ENCODE data around the gene AFF1.

Gene AFF1

DNA sequence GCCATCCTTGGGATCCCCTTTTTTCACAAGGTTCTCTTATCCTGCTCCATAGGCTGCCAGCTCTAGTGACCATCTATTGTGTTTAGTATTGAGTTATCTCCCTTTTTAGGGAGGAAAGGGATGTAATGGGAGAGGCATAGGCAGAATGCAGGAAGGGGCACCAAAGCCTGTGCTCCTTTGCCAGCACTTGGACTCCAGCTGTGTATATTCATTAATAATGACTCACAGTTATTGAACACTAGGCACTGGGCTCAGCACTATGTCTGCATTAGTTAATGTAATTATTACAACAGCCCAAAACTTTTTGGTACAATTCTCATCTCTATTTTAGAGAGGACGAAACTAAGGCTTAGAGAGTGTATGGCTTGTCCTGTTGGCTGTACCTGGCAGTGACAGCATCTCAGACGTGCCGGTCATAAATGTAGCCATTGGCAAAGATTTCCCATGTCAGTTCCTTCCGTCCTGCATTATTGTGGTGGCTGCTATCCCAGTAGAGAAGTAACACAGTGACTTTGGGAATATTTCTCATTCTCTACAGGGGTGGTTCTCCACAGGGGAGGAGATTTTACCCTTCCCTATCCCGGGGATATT, 90.3 kb downstream of the AFF1 start:
- TF ChIP-seq TEAD4 (IDR thresholded peaks at IDR 0.05), result no peak
- no peak for TF ChIP-seq CREB1 (IDR thresholded peaks at IDR 0.05; ENCODE audit: low read depth)
- TF ChIP-seq TAF1 (IDR thresholded peaks at IDR 0.05; ENCODE audit: low read depth), result no peak
- TF ChIP-seq, protein P1, sequence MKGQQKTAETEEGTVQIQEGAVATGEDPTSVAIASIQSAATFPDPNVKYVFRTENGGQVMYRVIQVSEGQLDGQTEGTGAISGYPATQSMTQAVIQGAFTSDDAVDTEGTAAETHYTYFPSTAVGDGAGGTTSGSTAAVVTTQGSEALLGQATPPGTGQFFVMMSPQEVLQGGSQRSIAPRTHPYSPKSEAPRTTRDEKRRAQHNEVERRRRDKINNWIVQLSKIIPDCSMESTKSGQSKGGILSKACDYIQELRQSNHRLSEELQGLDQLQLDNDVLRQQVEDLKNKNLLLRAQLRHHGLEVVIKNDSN (IDR thresholded peaks at IDR 0.05), result no peak
- TF ChIP-seq EGR1 (IDR thresholded peaks at IDR 0.05), result no peak
- TF ChIP-seq EP300 (IDR thresholded peaks at IDR 0.05; ENCODE audit: borderline replicate concordance), result no peak
- TF ChIP-seq ZBTB7A (IDR thresholded peaks at IDR 0.05; ENCODE audit: low read depth), result no peak
- no peak for TF ChIP-seq FOXM1 (IDR thresholded peaks at IDR 0.05; ENCODE audit: borderline replicate concordance, low read depth)
- TF ChIP-seq, protein P2, sequence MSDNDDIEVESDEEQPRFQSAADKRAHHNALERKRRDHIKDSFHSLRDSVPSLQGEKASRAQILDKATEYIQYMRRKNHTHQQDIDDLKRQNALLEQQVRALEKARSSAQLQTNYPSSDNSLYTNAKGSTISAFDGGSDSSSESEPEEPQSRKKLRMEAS (IDR thresholded peaks at IDR 0.05), result no peak
- no peak for TF ChIP-seq CEBPB (IDR thresholded peaks at IDR 0.05)
- TF ChIP-seq NFIC (IDR thresholded peaks at IDR 0.05), result no peak
- no peak for TF ChIP-seq TCF12 (IDR thresholded peaks at IDR 0.05; ENCODE audit: low read depth)

DNA sequence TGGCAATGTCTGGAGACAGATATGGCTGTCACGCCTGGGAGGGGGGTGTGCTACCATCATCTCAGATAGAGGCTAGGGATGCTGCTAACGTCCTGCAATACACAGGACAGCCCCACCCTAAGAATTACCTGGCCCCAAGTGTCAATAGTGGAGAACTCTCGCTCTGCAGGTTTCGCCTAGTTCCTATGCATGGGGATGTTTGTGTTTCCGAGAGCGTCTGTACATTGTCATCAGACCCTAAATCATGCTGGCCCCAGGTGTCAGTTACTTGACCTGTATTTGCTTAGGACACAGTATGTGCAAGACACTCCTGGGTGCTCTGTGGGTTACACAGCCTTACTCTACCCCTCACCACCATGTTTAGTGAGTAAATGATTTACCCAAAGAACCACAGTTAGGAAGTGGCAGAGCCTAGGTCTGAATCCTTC, 90.8 kb downstream of the AFF1 start:
- TF ChIP-seq ZBTB7A (IDR thresholded peaks at IDR 0.05; ENCODE audit: low read depth), result no peak
- TF ChIP-seq EP300 (IDR thresholded peaks at IDR 0.05; ENCODE audit: borderline replicate concordance), result no peak
- no peak for TF ChIP-seq EGR1 (IDR thresholded peaks at IDR 0.05)
- no peak for TF ChIP-seq FOXM1 (IDR thresholded peaks at IDR 0.05; ENCODE audit: borderline replicate concordance, low read depth)
- no peak for TF ChIP-seq CEBPB (IDR thresholded peaks at IDR 0.05)
- no peak for TF ChIP-seq RAD21 (IDR thresholded peaks at IDR 0.05; ENCODE audit: low read depth)
- TF ChIP-seq, protein P2 (IDR thresholded peaks at IDR 0.05), result no peak
- TF ChIP-seq, protein P3, sequence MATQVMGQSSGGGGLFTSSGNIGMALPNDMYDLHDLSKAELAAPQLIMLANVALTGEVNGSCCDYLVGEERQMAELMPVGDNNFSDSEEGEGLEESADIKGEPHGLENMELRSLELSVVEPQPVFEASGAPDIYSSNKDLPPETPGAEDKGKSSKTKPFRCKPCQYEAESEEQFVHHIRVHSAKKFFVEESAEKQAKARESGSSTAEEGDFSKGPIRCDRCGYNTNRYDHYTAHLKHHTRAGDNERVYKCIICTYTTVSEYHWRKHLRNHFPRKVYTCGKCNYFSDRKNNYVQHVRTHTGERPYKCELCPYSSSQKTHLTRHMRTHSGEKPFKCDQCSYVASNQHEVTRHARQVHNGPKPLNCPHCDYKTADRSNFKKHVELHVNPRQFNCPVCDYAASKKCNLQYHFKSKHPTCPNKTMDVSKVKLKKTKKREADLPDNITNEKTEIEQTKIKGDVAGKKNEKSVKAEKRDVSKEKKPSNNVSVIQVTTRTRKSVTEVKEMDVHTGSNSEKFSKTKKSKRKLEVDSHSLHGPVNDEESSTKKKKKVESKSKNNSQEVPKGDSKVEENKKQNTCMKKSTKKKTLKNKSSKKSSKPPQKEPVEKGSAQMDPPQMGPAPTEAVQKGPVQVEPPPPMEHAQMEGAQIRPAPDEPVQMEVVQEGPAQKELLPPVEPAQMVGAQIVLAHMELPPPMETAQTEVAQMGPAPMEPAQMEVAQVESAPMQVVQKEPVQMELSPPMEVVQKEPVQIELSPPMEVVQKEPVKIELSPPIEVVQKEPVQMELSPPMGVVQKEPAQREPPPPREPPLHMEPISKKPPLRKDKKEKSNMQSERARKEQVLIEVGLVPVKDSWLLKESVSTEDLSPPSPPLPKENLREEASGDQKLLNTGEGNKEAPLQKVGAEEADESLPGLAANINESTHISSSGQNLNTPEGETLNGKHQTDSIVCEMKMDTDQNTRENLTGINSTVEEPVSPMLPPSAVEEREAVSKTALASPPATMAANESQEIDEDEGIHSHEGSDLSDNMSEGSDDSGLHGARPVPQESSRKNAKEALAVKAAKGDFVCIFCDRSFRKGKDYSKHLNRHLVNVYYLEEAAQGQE (IDR thresholded peaks at IDR 0.05; ENCODE audit: low read depth), result no peak
- no peak for TF ChIP-seq YY1 (IDR thresholded peaks at IDR 0.05; ENCODE audit: low read depth)
- no peak for TF ChIP-seq NFIC (IDR thresholded peaks at IDR 0.05)
- no peak for TF ChIP-seq TEAD4 (IDR thresholded peaks at IDR 0.05)
- no peak for TF ChIP-seq TCF12 (IDR thresholded peaks at IDR 0.05; ENCODE audit: low read depth)
- no peak for TF ChIP-seq CREB1 (IDR thresholded peaks at IDR 0.05; ENCODE audit: low read depth)
- TF ChIP-seq, protein P1 (IDR thresholded peaks at IDR 0.05), result no peak
- no peak for TF ChIP-seq TAF1 (IDR thresholded peaks at IDR 0.05; ENCODE audit: low read depth)

DNA sequence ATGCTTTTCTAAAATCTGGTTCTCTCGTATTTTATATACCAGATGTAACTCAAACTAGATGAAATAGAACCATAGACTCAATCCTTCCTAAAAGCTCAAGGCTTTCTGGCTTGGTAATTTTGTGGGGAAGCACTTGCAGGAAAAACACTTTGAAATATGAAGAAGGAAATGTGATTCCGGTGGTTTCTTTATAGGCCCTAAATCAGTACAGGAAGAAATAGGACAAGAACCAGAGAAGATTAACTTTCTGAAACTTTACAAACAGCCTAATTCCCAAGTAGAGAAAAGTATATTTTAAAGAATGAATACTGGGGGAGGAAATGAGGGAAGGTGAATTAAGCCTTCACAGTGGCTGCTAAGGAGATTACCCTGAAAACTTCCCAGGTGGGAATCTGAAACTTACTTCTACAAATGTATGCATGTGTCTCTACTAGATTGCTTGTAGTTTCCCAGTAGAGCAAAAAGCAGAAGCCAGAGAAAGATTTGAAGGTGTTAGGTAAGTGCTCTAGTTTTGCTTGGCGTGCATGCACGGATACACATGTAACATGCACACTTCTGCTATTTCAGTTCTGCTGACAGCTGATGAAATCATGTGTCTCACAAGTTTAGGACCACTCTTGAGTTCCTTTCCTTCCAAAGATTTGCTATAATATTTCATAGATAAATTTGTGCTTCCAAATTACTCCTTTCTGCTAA, 92.1 kb downstream of the AFF1 start:
- TF ChIP-seq, protein P1 (IDR thresholded peaks at IDR 0.05), result no peak
- TF ChIP-seq FOXM1 (IDR thresholded peaks at IDR 0.05; ENCODE audit: borderline replicate concordance, low read depth), result no peak
- no peak for TF ChIP-seq YY1 (IDR thresholded peaks at IDR 0.05; ENCODE audit: low read depth)
- no peak for TF ChIP-seq CREB1 (IDR thresholded peaks at IDR 0.05; ENCODE audit: low read depth)
- no peak for TF ChIP-seq EGR1 (IDR thresholded peaks at IDR 0.05)
- TF ChIP-seq ZBTB7A (IDR thresholded peaks at IDR 0.05; ENCODE audit: low read depth), result no peak
- TF ChIP-seq, protein P3 (IDR thresholded peaks at IDR 0.05; ENCODE audit: low read depth), result no peak
- TF ChIP-seq NFIC (IDR thresholded peaks at IDR 0.05), result no peak
- TF ChIP-seq TAF1 (IDR thresholded peaks at IDR 0.05; ENCODE audit: low read depth), result no peak

GRCh38 chr4:87029356-87029755, 94.5 kb downstream of the AFF1 start:
- TF ChIP-seq RAD21 (IDR thresholded peaks at IDR 0.05; ENCODE audit: low read depth) (no peak), CREB1 (IDR thresholded peaks at IDR 0.05; ENCODE audit: low read depth) (no peak), FOXM1 (IDR thresholded peaks at IDR 0.05; ENCODE audit: borderline replicate concordance, low read depth) (no peak), ZBTB7A (IDR thresholded peaks at IDR 0.05; ENCODE audit: low read depth) (no peak), TAF1 (IDR thresholded peaks at IDR 0.05; ENCODE audit: low read depth) (no peak), NFIC (IDR thresholded peaks at IDR 0.05) (no peak)
- TF ChIP-seq, protein P2 (IDR thresholded peaks at IDR 0.05), result no peak
- TF ChIP-seq, protein P3 (IDR thresholded peaks at IDR 0.05; ENCODE audit: low read depth), result no peak
- TF ChIP-seq, protein P1 (IDR thresholded peaks at IDR 0.05), result no peak
